Measurements from ENCODE around the gene ANXA11.

ANXA11 gene

DNA sequence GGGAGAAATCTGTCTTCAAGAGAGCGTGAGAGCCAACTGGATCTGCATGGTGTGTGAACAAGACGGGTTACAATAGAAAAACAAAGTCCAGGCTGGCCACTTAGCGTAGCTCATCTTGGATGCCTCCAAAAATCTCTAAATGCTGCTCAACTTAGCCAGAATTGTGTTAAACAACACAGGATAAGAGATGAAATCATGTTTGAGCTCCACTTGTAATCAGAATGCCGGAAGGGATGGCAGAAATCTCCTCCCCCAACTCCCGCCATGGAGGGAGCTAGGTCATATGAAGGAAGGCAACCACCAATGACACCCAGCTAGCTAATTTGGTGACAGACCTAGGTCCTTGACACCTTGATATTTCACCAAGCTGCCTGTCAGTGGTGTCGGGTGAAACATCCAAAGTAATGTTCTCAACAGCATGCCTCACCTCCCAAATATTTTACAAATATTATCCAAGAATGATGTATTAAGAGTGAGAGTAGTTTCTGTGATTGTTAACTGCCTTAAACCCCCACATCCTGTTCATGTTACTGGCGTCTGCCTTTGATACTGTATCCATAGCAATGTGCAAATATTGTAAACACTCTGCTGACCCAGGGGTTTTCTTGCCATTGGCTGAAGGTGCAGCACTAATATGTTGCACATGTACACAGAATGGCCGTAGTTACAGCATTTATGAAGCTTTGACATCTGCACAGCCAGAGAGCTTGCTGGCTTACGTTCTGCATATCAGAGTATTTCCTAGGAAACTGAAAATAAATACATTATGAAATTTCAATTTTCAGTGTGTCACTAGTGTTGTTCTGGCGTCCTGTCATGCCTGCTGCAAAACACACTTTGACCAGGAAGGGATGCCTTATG lies 101.0 kb downstream of the ANXA11 start:
- POLR2A ChIA-PET = no interaction called here
- no peaks in the 10 kb centered on the region for H3K9me3 ChIP-seq (ENCODE audit: control insufficient read depth, insufficient read depth, low read depth, low read length)
- TF ChIP-seq ZNF155 (tag by site-specific recombination; IDR thresholded peaks at IDR 0.05) (no peak), ZNF302 (tag by site-specific recombination; IDR thresholded peaks at IDR 0.05; ENCODE audit: low read depth) (no peak), ZNF2 (tag by site-specific recombination; IDR thresholded peaks at IDR 0.05) (no peak), ZNF555 (tag by site-specific recombination; conservative IDR thresholded peaks at IDR 0.05) (no peak), ZNF837 (tag by site-specific recombination; IDR thresholded peaks at IDR 0.05) (no peak), ZNF366 (tag by site-specific recombination; conservative IDR thresholded peaks at IDR 0.05) (no peak), ZNF76 (tag by site-specific recombination; IDR thresholded peaks at IDR 0.05; ENCODE audit: borderline replicate concordance, low read depth) (no peak)
- TF ChIP-seq, protein P1, sequence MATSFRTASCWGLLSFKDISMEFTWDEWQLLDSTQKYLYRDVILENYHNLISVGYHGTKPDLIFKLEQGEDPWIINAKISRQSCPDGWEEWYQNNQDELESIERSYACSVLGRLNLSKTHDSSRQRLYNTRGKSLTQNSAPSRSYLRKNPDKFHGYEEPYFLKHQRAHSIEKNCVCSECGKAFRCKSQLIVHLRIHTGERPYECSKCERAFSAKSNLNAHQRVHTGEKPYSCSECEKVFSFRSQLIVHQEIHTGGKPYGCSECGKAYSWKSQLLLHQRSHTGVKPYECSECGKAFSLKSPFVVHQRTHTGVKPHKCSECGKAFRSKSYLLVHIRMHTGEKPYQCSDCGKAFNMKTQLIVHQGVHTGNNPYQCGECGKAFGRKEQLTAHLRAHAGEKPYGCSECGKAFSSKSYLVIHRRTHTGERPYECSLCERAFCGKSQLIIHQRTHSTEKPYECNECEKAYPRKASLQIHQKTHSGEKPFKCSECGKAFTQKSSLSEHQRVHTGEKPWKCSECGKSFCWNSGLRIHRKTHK (tag by site-specific recombination; IDR thresholded peaks at IDR 0.05) = no peak
- H3K4me3 ChIP-seq (ENCODE audit: low read depth, low read length) = no peak overlapping the region
- CTCF ChIA-PET = interaction anchor here (0.6 to 1.3 kb wide), 3 partner anchors 14 to 117 kb away, joined by 3 to 5 read pairs (median 4); no protein-coding TSS in a partner anchor
- no peaks in the 10 kb centered on the region for H3K36me3 ChIP-seq (ENCODE audit: control insufficient read depth in 2 of 2, insufficient read depth in 1 of 2, low read length in 2 of 2)
- H3K4me1 ChIP-seq (ENCODE audit: control insufficient read depth, insufficient read depth, low read length) = no peaks in the 10 kb centered on the region
- no peak overlapping the region for H3K27ac ChIP-seq (ENCODE audit: extremely low read depth, low read depth, low read length)

Data from HEK293 (cell line).